ENCODE data around the gene PIBF1. TPM values are rescaled to one million over a fixed set of nuclear protein-coding genes. Genes with fewer than 3 reads are reported as not detected.

The PIBF1 gene
- total and polyA plus RNA-seq, 4 donors, result 3.1 to 18.3 (median 6.5) TPM

GRCh38 chr13:72792640-72793039 lies 10.7 kb downstream of the PIBF1 start:
- H3K27ac ChIP-seq (ENCODE audit: low read depth in 1 of 2, low read length in 2 of 2), result no peak overlapping the region
- 46% methylated on average over 2 of the region's 2 CpGs for WGBS
- H3K9ac ChIP-seq (ENCODE audit: low read depth in 1 of 2, low read length in 2 of 2), result no peak overlapping the region
- DNase-seq (ENCODE audit: low spot score), result no peak
- H3K4me1 ChIP-seq (ENCODE audit: control insufficient read depth in 4 of 4, insufficient read depth in 4 of 4, low read length in 3 of 4), result peaks cover 7 to 20% (median 13%) of the 10 kb centered on the region in 4 donors
- H3K9me3 ChIP-seq (ENCODE audit: control insufficient read depth in 4 of 4, low read length in 3 of 4), result no peaks in the 10 kb centered on the region
- H3K27me3 ChIP-seq (ENCODE audit: control insufficient read depth in 4 of 4, insufficient read depth in 4 of 4, low read length in 3 of 4), result no peaks in the 10 kb centered on the region
- H3K4me3 ChIP-seq (ENCODE audit: low read depth in 1 of 3, low read length in 3 of 3), result no peak overlapping the region
- peaks cover 0 to 12% (median 4%) of the 10 kb centered on the region in 4 donors for H3K36me3 ChIP-seq (ENCODE audit: control insufficient read depth in 4 of 4, insufficient read depth in 3 of 4, low read depth in 1 of 4, low read length in 3 of 4)
- TF ChIP-seq JUND (IDR thresholded peaks at IDR 0.05) (no peak), TAF1 (conservative IDR thresholded peaks at IDR 0.05) (no peak), CTCF (IDR thresholded peaks at IDR 0.05; ENCODE audit: low read depth, low read length, missing input control) (no peak), SP1 (IDR thresholded peaks at IDR 0.05) (peak; percentile 58), ZBTB33 (IDR thresholded peaks at IDR 0.05) (peak; percentile 14), RXRA (IDR thresholded peaks at IDR 0.05) (peak; percentile 79 to 81), FOXA2 (IDR thresholded peaks at IDR 0.05) (peak; percentile 49), HNF4A (conservative IDR thresholded peaks at IDR 0.05) (peak; percentile 86 to 91), YY1 (IDR thresholded peaks at IDR 0.05) (peak; percentile 63), HNF4G (IDR thresholded peaks at IDR 0.05) (peak; percentile 56), NR2F2 (IDR thresholded peaks at IDR 0.05) (no peak), GABPA (IDR thresholded peaks at IDR 0.05 in 1 of 2, conservative IDR thresholded peaks at IDR 0.05 in 1 of 2) (no peak), EGR1 (IDR thresholded peaks at IDR 0.05; ENCODE audit: low read depth in 2 of 2) (no peak), RAD21 (IDR thresholded peaks at IDR 0.05) (no peak)
- TF ChIP-seq, protein P1, sequence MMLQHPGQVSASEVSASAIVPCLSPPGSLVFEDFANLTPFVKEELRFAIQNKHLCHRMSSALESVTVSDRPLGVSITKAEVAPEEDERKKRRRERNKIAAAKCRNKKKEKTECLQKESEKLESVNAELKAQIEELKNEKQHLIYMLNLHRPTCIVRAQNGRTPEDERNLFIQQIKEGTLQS (IDR thresholded peaks at IDR 0.05), result no peak
- TF ChIP-seq, protein P2, sequence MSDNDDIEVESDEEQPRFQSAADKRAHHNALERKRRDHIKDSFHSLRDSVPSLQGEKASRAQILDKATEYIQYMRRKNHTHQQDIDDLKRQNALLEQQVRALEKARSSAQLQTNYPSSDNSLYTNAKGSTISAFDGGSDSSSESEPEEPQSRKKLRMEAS (IDR thresholded peaks at IDR 0.05), result peak; percentile 3

DNA sequence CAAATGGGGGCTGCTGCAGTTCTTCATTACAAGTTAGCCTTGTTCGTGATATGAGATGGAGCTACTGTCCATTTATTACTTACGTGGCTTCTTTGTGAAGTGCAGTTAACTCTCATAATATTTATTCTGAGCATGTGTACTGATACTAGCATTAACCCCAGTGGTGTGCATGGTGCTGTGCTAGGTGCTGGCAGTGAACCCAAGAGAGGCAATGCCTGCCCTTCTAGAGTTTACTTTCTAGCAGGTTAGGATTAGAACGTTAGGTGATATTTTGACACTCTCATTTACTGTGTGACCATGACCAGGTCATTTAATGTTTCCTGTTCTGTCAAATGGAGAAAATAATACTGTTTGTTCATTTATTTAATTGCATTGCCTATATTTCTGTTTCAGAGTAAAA lies 16.9 kb downstream of the PIBF1 start:
- Histone ChIP-seq H3K9ac (ENCODE audit: low read depth in 1 of 2, low read length in 2 of 2) (no peak overlapping the region), H3K9me3 (ENCODE audit: control insufficient read depth in 4 of 4, low read length in 3 of 4) (no peaks in the 10 kb centered on the region), H3K4me1 (ENCODE audit: control insufficient read depth in 4 of 4, insufficient read depth in 4 of 4, low read length in 3 of 4) (peaks cover 0 to under 1% (median 0%) of the 10 kb centered on the region in 4 donors), H3K27ac (ENCODE audit: low read depth in 1 of 2, low read length in 2 of 2) (no peak overlapping the region), H3K27me3 (ENCODE audit: control insufficient read depth in 4 of 4, insufficient read depth in 4 of 4, low read length in 3 of 4) (no peaks in the 10 kb centered on the region), H3K4me3 (ENCODE audit: low read depth in 1 of 3, low read length in 3 of 3) (no peak overlapping the region), H3K36me3 (ENCODE audit: control insufficient read depth in 4 of 4, insufficient read depth in 3 of 4, low read depth in 1 of 4, low read length in 3 of 4) (peaks cover 0 to 12% (median 3%) of the 10 kb centered on the region in 4 donors)
- no peak for DNase-seq (ENCODE audit: low spot score)
- WGBS, result 62% methylated on average over 3 of the region's 3 CpGs
- TF ChIP-seq FOXA1 (IDR thresholded peaks at IDR 0.05) (no peak), JUND (IDR thresholded peaks at IDR 0.05) (no peak)
